HG02840 (cell line): ENCODE data around the gene PTBP3.
A peak's percentile ranks its signal among the peaks of the same experiment; 100 is the strongest.

ENCODE experiments used
- ATAC-seq: cut with Tn5 transposase; IDR thresholded peaks from one replicate; pipeline ENCODE4 v1.9.1; 2021; ENCODE audit warnings: mild to moderate bottlenecking, moderate library complexity, moderate number of reproducible peaks; ENCODE audit not compliant: unreplicated experiment, low FRiP score

The PTBP3 gene

GRCh38 chr9:112360047-112360804 is 26.8 kb upstream of the PTBP3 start:
- ATAC-seq, result no peak

GRCh38 chr9:112355427-112355897 is 22.0 kb upstream of the PTBP3 start:
- ATAC-seq, result no peak

- no peak for ATAC-seq
Observed at GRCh38 chr9:112354081-112354743, 20.8 kb upstream of the PTBP3 start.

GRCh38 chr9:112352209-112352608 is 18.8 kb upstream of the PTBP3 start:
- ATAC-seq, result no peak

- ATAC-seq, result no peak
Observed at GRCh38 chr9:112351184-112351583, 17.8 kb upstream of the PTBP3 start.

GRCh38 chr9:112349008-112349333 is 15.6 kb upstream of the PTBP3 start:
- ATAC-seq, result no peak

- no peak for ATAC-seq
Observed at GRCh38 chr9:112348257-112349007, 15.0 kb upstream of the PTBP3 start.

- no peak for ATAC-seq
Observed at GRCh38 chr9:112341730-112342129, 8.3 kb upstream of the PTBP3 start.

- ATAC-seq, result no peak
Observed at GRCh38 chr9:112339886-112340285, 6.5 kb upstream of the PTBP3 start.

GRCh38 chr9:112338561-112338960 is 5.1 kb upstream of the PTBP3 start:
- ATAC-seq, result no peak

- no peak for ATAC-seq
Observed at GRCh38 chr9:112337547-112337946, 4.1 kb upstream of the PTBP3 start.

- ATAC-seq, result no peak
Observed at GRCh38 chr9:112334432-112334841, 1.0 kb upstream of the PTBP3 start.

GRCh38 chr9:112333639-112334431 is 416 bp upstream of the PTBP3 start:
- peak; percentile 75 for ATAC-seq

GRCh38 chr9:112332674-112332976 is 794 bp downstream of the PTBP3 start:
- no peak for ATAC-seq

- ATAC-seq, result no peak
Observed at GRCh38 chr9:112332214-112332613, 1.2 kb downstream of the PTBP3 start.

GRCh38 chr9:112331674-112331952 is 1.8 kb downstream of the PTBP3 start:
- no peak for ATAC-seq

- ATAC-seq, result no peak
Observed at GRCh38 chr9:112328545-112328944, 4.9 kb downstream of the PTBP3 start.

- ATAC-seq, result no peak
Observed at GRCh38 chr9:112327718-112328450, 5.5 kb downstream of the PTBP3 start.

GRCh38 chr9:112326194-112326593 is 7.2 kb downstream of the PTBP3 start:
- no peak for ATAC-seq

- no peak for ATAC-seq
Observed at GRCh38 chr9:112325600-112325999, 7.8 kb downstream of the PTBP3 start.
